Sigmoid colon (tissue), 7 donors: ENCODE measurements around the gene CNOT11. TPM values are rescaled to one million over a fixed set of nuclear protein-coding genes. Genes with fewer than 3 reads are reported as not detected.

ENCODE experiments used
- DNase-seq: peaks from one replicate; pipeline ENCODE4 v3.0.0-alpha.2; 2019
- H3K27ac ChIP-seq, 4 donors: fragments of 200-600 bp; sonication (generic); one replicate each; pipeline ENCODE4 v1.5.1; 2016 to 2019; ENCODE audit warnings: mild to moderate bottlenecking in 1 of 4
- H3K27me3 ChIP-seq, 3 donors: fragments of 200-600 bp; sonication (generic); one replicate each; pipeline ENCODE4 v1.5.1; 2019; ENCODE audit warnings: mild to moderate bottlenecking in 1 of 3
- H3K36me3 ChIP-seq, 4 donors: fragments of 200-600 bp; sonication (generic); one replicate each; pipeline ENCODE4 v1.5.1; 2016 to 2019
- H3K4me1 ChIP-seq, 4 donors: fragments of 200-600 bp; sonication (generic); one replicate each; pipeline ENCODE4 v1.5.1; 2017 to 2019
- H3K4me3 ChIP-seq, 4 donors: fragments of 200-600 bp; sonication (generic); one replicate each; pipeline ENCODE4 v1.5.1; 2017 to 2019; ENCODE audit warnings: mild to moderate bottlenecking in 2 of 4, moderate library complexity in 1 of 4
- H3K9me3 ChIP-seq, 4 donors: fragments of 200-600 bp in 3 of 4; sonication (generic) in 3 of 4; one replicate each; pipeline versions ENCODE4 v1.5.1 to v1.6.1; 2013 to 2019
- EP300 ChIP-seq, 4 donors: sonication (generic); formaldehyde crosslinking; IDR thresholded peaks; one replicate each; pipeline ENCODE4 v1.6.1; 2017; ENCODE audit warnings: antibody characterized with exemption in 4 of 4
- POLR2A ChIP-seq, 2 donors: fragments of 450-650 bp; IDR thresholded peaks; one replicate each; pipeline ENCODE4 v1.6.1; 2016; ENCODE audit warnings: antibody characterized with exemption in 2 of 2, mild to moderate bottlenecking in 2 of 2, moderate library complexity in 2 of 2
- POLR2AphosphoS5 ChIP-seq, 4 donors: sonication (generic); formaldehyde crosslinking; IDR thresholded peaks; one replicate each; pipeline ENCODE4 v1.6.1; 2017; ENCODE audit warnings: antibody characterized with exemption in 4 of 4
- WGBS, 2 donors: extraction: QIAGEN DNeasy Blood & Tissue Kit; methylation state at CpG; one replicate each; pipeline ENCODE4 v1.1.7; 2013; 5-methylcytosine and 5-hydroxymethylcytosine counted together
- intact Hi-C: fragments of 100-400 bp; cut with DNase I; formaldehyde crosslinking; loops from one replicate; pipeline ENCODE4 v1.15.1; 2023
- polyA plus RNA-seq, 3 donors: library from polyadenylated mRNA; stranded (reverse); fragments of 200-250 nt; gene quantifications; one replicate each; pipeline ENCODE4 v1.2.3, GENCODE V29; 2013
- total RNA-seq, 4 donors: library from RNA; depleted of rRNA; stranded (reverse); fragments of >200 nt; gene quantifications; one replicate each; pipeline ENCODE4 v1.1.0, GENCODE V29; 2016
- TF ChIP-seq, protein P1 (sequence below), 4 experiments: fragments of 450-650 bp in 3 of 4; fragments of 200-600 bp in 1 of 4; IDR thresholded peaks; one replicate each; pipeline ENCODE4 v1.5.1; 2016 to 2019; ENCODE audit warnings: antibody characterized with exemption in 4 of 4, mild to moderate bottlenecking in 3 of 4, moderate library complexity in 2 of 4
- donor health status: healthy with polysubstance abuse.
- donor health status: Bipolar disorder and iron deficiency.
- donor health status: healthy.

Gene CNOT11
- total and polyA plus RNA-seq, 7 donors, result 21.4 to 33.7 (median 22.8) TPM

- intact Hi-C loops, result no loop called here
- H3K9me3 ChIP-seq, result no peaks in the 10 kb centered on the region
- no peaks in the 10 kb centered on the region for H3K27me3 ChIP-seq
- peaks cover 0 to 25% (median 11%) of the 10 kb centered on the region in 4 donors for H3K4me1 ChIP-seq
- no peak overlapping the region for H3K27ac ChIP-seq
- no peak for TF ChIP-seq POLR2A (IDR thresholded peaks at IDR 0.05)
- TF ChIP-seq POLR2AphosphoS5 (IDR thresholded peaks at IDR 0.05), result no peak
- TF ChIP-seq, protein P1, sequence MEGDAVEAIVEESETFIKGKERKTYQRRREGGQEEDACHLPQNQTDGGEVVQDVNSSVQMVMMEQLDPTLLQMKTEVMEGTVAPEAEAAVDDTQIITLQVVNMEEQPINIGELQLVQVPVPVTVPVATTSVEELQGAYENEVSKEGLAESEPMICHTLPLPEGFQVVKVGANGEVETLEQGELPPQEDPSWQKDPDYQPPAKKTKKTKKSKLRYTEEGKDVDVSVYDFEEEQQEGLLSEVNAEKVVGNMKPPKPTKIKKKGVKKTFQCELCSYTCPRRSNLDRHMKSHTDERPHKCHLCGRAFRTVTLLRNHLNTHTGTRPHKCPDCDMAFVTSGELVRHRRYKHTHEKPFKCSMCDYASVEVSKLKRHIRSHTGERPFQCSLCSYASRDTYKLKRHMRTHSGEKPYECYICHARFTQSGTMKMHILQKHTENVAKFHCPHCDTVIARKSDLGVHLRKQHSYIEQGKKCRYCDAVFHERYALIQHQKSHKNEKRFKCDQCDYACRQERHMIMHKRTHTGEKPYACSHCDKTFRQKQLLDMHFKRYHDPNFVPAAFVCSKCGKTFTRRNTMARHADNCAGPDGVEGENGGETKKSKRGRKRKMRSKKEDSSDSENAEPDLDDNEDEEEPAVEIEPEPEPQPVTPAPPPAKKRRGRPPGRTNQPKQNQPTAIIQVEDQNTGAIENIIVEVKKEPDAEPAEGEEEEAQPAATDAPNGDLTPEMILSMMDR (IDR thresholded peaks at IDR 0.05), result no peak
- no peak for TF ChIP-seq EP300 (IDR thresholded peaks at IDR 0.05)
- 86 to 97% methylated on average over 6 of the region's 6 CpGs for WGBS, 2 donors
- no peak for DNase-seq
- H3K36me3 ChIP-seq, result peaks cover 0 to 44% (median 0%) of the 10 kb centered on the region in 4 donors
- H3K4me3 ChIP-seq, result no peak overlapping the region
Measured at GRCh38 chr2:101294861-101295260, 42.2 kb downstream of the CNOT11 start.

GRCh38 chr2:101295895-101296294 lies 43.2 kb downstream of the CNOT11 start:
- no peak for TF ChIP-seq EP300 (IDR thresholded peaks at IDR 0.05)
- TF ChIP-seq, protein P1 (IDR thresholded peaks at IDR 0.05), result no peak
- no peak for TF ChIP-seq POLR2AphosphoS5 (IDR thresholded peaks at IDR 0.05)
- TF ChIP-seq POLR2A (IDR thresholded peaks at IDR 0.05), result no peak
- Histone ChIP-seq H3K36me3 (peaks cover 0 to 41% (median 0%) of the 10 kb centered on the region in 4 donors), H3K27ac (no peak overlapping the region), H3K4me3 (no peak overlapping the region), H3K9me3 (no peaks in the 10 kb centered on the region), H3K4me1 (peaks cover 0 to 35% (median 17%) of the 10 kb centered on the region in 4 donors), H3K27me3 (no peaks in the 10 kb centered on the region)
- intact Hi-C loops, result no loop called here
- 86 to 90% methylated on average over 2 of the region's 2 CpGs for WGBS, 2 donors
- DNase-seq, result no peak

DNA sequence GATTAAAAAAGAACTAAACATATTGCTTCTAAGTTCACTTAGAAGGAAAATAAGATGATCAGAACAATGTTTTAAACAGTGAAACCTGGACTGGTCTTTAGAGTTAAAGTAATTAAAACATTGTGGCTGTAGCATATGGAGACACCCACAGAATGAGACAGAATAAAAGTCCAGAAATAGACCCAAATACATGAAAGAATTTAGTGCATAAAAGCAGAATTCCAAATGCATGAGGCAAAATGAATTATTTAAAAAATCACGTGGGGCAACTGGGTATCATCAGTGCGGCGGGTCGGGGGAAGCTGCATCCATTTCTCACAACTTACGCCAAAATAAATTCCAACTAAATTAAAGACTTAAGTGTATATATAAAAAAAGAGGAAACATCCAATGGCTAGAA lies 43.7 kb downstream of the CNOT11 start:
- Histone ChIP-seq H3K27me3 (no peaks in the 10 kb centered on the region), H3K4me3 (no peak overlapping the region), H3K9me3 (no peaks in the 10 kb centered on the region), H3K4me1 (peaks cover 0 to 40% (median 19%) of the 10 kb centered on the region in 4 donors), H3K36me3 (peaks cover 0 to 41% (median 0%) of the 10 kb centered on the region in 4 donors), H3K27ac (no peak overlapping the region)
- intact Hi-C loops, result no loop called here
- no peak for DNase-seq
- 92 to 94% methylated on average over 5 of the region's 5 CpGs for WGBS, 2 donors
- TF ChIP-seq POLR2AphosphoS5 (IDR thresholded peaks at IDR 0.05) (no peak), EP300 (IDR thresholded peaks at IDR 0.05) (no peak), POLR2A (IDR thresholded peaks at IDR 0.05) (no peak)
- TF ChIP-seq, protein P1 (IDR thresholded peaks at IDR 0.05), result no peak

- H3K4me1 ChIP-seq, result peaks cover 0 to 41% (median 20%) of the 10 kb centered on the region in 4 donors
- H3K4me3 ChIP-seq, result no peak overlapping the region
- 83 to 93% methylated on average over 2 of the region's 2 CpGs for WGBS, 2 donors
Measured at GRCh38 chr2:101297383-101297782, 44.7 kb downstream of the CNOT11 start.

More at GRCh38 chr2:101297383-101297782, 44.7 kb downstream of the CNOT11 start:
- H3K27me3 ChIP-seq, result no peaks in the 10 kb centered on the region
- H3K9me3 ChIP-seq, result no peaks in the 10 kb centered on the region
- TF ChIP-seq, protein P1 (IDR thresholded peaks at IDR 0.05), result no peak
- TF ChIP-seq POLR2AphosphoS5 (IDR thresholded peaks at IDR 0.05), result no peak
- DNase-seq, result no peak
- intact Hi-C loops, result no loop called here
- H3K36me3 ChIP-seq, result peaks cover 0 to 34% (median 0%) of the 10 kb centered on the region in 4 donors
- no peak overlapping the region for H3K27ac ChIP-seq
